Stimulated activated CD4-positive, alpha-beta T cell treated with anti-CD3 and anti-CD28 coated beads, TNF-alpha, amount 100 ng/mL, for 1 hour (primary cell): Measurements from ENCODE around the gene ZBTB7A.

ENCODE experiments used
- DNase-seq, 3 donors: peaks; one replicate each; pipeline ENCODE4 v3.0.0-alpha.2; 2020; ENCODE audit warnings: low read depth in 3 of 3, low spot score in 1 of 3

Gene ZBTB7A

DNA sequence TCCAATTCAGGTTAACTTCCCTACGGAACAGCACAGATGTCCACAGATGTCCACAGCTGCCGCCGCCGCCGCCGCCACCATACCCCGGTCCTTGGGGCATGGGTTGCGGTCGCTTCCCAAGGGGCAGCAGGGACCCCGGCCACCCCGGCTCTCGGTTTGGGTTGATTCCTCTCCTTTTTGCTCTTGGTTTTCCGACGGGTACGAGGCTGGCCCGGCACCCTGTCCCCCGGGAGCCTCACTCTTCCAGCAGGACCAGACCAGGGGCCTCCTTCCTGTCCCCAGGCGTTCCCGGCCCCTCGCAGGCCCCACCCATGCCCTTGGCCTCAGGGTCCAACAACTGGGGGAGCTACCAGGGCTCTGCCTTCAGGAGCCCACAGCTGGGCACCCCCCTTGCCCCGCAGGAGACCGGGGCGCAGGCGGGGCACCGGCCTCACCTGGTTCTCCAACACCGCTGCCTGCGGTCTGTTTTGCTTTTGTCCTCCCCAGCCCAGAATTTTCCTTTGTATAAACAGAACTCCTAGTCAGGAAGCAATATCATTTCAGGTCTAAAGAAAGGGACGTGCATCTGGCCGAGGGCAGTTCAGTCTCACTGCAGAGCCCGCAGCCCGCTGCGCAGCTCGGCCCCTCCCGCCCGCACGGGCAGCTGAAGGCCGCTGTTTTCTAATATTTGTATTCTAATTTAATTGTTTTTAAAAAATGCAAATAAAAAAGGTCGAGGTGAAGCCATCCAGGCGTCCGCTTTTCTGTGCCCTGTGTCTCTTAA lies 27.9 kb downstream of the ZBTB7A start:
- no peak for DNase-seq

DNA sequence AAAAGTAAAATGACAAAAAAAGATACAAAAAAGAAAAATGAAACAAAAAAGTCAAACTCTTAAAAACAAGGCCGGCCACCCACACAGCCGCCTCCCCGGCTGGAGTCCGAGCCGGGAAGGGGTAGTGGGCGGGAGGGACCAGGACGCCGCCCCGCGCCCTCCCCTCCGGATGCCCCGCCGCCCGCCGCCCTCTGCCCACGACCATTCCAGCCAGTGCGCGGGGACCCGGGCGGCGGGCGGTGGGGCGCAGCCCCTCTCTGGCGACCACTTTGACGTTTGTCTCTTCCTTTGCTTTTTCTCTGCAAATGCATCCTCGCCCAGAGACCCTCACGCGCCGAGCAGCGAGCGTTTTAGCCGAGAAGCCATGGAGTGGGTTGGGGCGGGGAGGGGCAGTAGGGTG lies 28.6 kb downstream of the ZBTB7A start:
- DNase-seq: no peak

DNA sequence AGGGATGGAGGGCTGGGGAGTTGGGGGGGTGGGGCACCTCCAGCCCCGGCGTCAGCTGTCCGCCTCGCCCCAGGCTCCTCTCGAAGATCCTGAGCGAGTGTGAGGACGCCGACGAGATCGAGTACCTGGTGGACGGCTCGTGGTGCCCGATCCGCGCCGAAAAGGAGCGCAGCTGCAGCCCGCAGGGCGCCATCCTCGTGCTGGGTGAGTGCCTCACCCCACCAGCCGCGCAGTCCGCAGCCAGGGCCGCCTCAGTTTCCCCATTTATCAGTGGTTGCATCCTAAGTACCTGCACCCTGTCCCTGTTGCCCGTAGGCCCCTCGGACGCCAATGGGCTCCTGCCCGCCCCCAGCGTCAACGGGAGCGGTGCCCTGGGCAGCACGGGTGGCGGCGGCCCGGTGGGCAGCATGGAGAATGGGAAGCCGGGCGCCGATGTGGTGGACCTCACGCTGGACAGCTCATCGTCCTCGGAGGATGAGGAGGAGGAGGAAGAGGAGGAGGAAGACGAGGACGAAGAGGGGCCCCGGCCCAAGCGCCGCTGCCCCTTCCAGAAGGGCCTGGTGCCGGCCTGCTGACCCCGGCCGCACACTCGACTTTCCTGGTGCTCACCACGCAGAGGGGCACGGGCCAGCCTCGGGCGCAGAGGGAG lies 29.3 kb downstream of the ZBTB7A start:
- no peak for DNase-seq

DNA sequence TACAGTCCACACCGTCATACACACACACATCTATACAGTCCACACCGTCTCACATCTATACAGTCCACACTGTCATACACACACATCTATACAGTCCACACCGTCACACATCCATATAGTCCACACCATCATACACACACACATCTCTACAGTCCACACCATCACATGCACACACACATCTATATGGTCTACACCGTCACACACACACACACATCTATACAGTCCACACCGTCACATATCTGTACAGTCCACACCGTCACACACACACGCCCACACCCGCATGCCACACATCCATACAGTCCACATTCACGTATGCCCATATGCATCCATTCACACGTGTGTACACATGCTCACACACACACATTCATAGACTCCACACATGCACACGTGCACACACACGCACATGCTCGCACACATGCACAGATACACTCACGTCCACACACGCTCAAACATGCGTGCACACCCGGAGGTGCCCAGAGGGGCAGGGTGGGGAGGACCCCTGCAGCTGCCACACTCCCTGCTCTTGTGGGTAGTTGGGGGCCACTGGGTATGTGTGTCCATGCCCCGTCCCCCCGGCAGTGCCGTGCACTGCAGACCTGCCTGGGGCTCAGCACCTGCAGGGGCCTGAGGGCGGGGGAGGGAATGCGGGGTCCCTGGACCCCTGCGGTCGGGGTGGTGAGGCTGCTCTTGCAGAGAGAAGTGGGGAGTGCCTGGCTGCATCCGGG lies 30.0 kb downstream of the ZBTB7A start:
- no peak for DNase-seq

DNA sequence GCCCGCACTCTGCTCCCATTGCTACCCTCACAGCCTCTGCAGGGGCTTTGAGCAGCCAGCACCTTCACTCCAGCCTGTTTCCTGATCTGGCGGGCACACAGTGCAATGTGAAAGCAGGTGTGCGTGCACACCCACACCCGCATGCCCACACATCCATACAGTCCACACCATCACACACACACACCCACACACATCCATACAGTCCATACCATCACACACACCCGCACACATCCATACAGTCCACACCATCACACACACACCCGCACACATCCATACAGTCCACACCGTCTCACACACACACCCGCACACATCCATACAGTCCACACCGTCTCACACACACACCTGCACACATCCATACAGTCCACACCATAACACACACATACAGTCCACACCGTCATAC lies 31.1 kb downstream of the ZBTB7A start:
- no peak for DNase-seq

DNA sequence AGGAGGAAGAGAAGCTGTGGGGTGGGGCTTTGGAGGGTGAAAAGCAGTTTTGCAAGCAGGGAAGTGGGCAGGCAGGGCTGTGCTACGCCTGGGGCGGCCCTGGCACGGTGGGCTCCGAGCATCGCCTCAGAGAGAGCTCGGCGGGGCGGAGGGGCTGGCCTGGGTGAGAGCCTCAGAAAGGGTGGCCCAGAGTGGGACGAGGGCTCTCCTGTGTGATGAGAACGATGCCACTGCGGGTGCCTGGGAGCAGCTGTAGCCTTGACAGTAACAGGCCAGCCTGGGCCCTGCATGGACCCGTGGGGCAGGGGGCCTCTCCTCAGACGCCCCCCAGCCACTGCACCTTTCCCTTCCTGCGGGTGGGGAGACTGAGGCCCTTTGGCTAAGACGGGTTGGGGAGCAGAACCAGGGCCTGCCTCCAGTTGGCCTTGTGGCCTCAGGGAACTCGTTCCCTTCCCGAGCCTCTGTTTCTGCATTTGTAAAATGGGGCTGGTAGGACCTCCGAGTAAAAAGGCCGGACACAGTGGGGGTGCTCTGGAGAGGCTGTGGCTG lies 31.6 kb downstream of the ZBTB7A start:
- DNase-seq: no peak

DNA sequence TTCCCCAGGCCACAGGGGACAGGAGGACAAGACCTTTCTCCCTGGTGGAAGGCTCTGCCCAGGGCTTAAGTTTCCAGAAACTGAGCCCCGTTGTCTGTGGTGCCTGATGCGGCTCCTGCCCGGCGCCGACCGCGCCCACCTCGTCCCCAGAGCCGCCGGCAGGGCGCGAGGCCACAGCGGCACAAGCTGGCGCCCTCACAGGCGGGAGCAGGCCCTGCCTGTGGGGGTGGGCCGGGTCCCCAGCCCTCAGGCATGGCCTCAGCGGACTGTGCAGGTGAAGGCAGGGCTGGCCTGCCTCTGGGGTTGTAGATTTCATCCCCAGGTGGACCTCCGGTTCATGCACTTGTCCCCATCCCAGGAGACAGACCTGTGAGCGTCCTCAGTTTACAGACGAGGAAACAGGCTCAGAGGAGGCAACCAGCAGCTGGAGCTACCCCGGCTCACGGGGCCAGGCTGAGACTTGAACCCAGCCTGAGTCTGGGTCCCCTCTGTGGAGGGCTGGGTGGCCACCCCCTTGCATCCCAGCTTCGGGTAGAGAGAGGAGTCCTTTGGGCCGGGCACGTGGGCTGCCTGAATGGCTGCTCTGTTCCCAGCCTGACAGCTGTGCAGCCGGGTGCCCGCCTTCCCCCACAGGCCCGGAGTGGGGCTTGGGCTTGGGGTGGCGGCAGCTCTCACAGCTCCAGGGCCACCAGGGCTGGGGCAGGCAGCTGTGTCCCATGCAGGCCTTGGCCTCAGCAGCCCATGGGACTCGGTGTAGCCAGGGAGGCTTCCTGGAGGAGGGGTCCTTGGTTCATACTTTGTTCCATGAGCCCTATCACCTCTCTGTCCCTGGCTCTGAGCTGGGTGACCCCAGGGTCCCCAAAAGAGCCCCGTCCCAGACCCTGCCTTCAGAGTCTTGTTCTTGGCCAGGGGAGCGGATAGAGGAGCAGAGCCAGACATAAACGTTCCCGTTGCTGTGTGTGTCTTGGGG lies 32.4 kb downstream of the ZBTB7A start:
- no peak for DNase-seq

DNA sequence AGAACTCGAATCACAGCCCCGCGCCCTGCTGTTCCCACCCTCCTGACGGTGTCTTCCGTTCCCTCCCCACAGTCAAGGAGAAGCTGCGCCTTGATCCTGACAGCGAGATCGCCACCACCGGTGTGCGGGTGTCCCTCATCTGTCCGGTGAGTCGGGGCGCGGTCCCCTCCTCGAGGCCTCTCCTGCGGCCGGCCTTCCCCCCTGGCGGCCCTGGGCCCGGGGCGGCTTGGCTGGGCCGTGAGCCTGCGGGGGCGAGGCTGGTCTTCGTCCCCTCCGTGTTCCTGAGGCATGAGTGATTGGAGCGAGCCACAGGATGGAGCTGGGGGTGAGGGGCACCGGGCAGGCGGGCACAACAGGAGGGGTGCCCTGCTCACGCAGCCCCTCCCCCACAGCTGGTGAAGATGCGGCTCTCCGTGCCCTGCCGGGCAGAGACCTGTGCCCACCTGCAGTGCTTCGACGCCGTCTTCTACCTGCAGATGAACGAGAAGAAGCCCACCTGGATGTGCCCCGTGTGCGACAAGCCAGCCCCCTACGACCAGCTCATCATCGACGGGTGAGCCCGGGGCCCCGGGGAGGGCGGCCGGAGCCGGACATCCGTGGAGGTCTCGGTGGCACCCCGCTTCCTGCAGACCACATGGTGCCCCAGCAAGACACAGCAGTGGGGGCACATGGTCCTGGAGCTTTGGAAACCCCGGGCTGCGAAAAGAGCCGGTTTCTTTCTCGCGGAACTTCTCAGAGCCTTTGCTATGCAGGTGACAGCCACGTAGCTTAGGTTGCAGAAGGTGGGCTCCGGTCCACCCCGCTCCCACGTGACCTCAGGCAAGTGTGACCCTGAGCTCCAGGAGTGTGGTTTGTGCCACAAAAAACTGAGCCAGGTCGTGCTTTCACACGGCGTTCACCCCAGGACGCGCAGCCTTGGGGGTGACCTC lies 33.4 kb downstream of the ZBTB7A start:
- no peak for DNase-seq

DNA sequence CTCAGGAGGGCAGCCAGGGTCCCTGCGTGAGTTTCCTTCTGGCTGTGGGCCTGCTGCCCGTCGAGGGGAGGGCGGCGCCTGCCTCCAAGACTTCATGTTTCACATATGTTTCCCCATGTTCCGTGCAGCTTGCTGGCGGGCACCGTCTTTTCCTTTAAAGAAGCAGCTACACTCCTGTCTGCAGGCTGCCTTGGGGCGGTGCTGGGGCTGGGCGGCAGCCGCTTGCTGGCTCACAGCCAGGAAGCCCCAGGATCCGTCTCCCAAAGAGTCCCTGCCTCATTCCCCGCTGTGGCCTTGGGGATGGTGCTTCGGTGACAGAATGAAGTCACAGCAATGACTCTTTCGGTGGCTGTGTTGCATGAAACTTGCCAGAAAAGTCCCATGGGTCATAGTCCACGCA lies 34.3 kb downstream of the ZBTB7A start:
- no peak for DNase-seq

DNA sequence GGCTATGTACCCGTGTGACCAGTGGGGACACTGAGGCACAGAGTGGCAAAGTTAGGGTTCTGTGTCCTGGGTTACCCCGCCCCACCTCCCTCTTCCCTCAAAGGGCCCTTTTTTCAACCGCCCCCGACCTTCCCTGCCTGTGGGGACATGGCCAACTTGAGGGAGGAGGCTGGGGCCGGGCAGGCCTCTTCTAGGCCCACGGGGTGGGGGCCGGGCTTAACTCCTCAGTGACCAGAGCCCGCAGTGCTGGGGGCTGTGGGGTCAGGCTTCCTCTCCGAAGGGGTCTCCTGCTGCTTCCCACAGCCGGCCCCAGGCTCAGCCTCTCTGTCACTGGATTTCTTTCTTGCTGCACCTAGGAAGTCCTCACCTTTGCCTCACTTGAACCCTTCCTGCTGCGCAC lies 35.3 kb downstream of the ZBTB7A start:
- no peak for DNase-seq

DNA sequence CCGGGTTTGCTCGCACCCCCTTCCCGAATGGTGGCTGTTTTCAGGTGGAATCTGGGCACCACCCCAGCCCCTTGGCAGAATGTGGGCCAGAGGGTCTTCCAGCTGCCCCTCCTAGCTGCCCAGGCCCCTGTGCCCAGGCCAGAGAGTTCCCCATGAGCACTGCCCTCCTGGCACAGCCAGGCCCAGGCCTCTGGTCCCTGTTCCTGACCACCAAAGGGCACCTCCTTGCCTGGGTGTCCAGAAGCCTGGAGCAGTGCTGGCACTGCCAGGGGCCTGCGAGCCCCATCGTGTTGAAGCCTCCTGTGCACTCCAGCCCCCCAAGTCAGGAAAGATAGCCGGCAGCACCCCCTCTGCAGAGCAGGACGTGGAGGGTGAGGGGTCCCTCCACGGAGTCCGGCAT lies 35.7 kb downstream of the ZBTB7A start:
- DNase-seq: no peak

DNA sequence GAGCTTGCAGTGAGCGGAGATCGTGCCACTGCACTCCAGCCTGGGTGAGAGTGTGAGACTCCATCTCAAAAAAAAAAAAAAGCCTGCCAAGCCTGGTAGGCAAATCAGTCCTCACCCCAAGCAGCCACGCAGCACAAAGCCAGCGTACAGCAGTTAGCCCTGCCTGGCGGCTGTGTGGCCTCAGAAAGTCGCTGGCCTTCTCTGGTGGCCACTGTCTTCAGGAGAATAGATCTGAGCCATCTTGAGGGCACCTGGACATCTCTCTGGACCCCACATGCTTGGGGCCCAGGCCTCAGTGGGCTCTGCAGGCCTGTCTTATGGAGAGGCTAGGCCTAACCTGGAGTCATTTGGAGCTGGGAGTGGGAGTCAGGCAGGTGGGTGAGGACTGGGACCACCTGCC lies 36.1 kb downstream of the ZBTB7A start:
- no peak for DNase-seq

DNA sequence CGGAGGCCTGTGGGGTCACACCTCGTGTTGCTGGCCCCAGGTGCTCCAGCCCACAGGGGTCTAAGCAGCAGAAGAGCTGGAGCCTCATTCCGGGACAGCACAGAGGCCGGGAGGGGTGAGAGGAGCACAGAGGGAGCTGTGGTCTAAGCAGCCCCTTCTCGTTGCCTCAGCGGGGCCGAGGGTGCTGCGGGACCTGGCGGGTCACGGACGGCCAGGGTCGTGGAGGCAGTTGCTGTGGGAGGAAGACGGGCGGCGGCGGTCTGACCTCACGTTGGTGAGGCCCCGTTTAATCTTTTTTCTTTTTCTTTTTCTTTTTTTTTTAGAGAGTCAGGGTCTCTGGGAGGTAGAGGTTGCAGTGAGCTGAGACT lies 37.5 kb downstream of the ZBTB7A start:
- DNase-seq: no peak

DNA sequence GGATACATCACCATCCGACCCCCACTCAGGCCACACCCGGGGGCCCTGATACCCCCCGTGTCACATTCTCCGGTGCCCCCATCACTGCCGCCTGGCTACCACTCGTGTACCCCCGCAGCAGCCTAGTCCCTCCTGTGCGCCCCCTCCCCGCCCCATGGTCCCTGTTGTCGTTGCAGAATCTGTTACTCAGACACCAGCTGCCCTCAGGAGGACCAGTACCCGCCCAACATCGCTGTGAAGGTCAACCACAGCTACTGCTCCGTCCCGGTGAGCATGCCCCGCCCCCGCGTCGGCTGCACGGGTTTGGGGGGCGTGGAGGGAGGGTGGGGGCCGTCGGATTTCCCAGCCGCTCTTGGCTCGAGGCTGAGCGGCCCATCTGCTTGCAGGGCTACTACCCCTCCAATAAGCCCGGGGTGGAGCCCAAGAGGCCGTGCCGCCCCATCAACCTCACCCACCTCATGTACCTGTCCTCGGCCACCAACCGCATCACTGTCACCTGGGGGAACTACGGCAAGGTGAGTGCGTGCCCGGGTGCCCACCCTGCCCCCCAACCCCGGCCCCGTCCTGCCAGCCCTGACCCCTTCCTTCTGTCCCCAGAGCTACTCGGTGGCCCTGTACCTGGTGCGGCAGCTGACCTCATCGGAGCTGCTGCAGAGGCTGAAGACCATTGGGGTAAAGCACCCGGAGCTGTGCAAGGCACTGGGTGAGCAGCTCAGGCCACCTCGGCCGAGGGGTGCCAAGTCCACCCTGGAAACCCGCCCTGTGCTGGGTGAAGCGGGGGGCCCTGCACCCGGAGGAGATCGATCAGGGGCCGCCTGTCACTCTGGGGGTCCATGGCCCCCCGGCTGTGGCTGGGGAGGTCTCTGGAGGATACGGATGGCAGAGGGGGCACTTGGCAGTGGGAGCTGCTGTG lies 38.1 kb downstream of the ZBTB7A start:
- no peak for DNase-seq

DNA sequence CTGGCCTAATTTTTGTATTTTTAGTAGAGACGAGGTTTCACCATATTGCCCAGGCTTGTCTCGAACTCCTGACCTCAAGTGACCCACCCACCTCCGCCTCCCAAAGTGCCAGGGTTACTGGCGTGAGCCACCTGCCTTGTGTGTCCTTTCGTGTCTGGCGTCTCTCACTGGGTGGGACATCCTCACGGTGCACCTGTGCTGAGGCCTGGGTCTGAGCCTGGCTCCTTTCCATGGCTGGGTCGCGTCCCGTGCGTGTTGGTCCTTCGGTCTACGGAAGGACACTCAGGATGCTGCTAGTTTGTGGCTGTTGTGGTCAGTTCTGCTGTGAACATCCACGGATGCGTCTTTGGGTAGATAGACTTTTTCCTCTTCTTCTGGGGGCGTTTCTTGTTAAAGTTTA lies 39.6 kb downstream of the ZBTB7A start:
- DNase-seq: no peak

DNA sequence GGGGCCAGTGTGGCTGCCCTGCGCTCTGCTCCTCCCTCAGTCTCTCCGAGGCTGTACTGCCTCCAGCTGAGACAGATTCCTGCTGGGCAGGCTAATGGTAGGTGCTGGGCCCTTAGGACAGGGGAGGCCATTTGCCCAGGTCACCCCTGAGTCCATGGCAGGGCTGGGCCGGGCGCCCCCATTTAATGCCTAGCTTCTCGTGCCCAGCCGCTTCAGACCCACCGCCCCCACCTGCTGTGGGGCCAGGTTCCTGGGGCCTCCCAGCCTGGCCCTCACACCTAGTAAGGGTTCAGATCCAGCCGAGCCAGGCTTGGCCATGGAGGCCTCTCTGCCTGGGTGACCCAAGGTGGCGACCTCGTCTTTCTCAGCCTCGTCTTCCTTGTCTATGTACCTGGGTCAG lies 41.4 kb downstream of the ZBTB7A start:
- DNase-seq: no peak

DNA sequence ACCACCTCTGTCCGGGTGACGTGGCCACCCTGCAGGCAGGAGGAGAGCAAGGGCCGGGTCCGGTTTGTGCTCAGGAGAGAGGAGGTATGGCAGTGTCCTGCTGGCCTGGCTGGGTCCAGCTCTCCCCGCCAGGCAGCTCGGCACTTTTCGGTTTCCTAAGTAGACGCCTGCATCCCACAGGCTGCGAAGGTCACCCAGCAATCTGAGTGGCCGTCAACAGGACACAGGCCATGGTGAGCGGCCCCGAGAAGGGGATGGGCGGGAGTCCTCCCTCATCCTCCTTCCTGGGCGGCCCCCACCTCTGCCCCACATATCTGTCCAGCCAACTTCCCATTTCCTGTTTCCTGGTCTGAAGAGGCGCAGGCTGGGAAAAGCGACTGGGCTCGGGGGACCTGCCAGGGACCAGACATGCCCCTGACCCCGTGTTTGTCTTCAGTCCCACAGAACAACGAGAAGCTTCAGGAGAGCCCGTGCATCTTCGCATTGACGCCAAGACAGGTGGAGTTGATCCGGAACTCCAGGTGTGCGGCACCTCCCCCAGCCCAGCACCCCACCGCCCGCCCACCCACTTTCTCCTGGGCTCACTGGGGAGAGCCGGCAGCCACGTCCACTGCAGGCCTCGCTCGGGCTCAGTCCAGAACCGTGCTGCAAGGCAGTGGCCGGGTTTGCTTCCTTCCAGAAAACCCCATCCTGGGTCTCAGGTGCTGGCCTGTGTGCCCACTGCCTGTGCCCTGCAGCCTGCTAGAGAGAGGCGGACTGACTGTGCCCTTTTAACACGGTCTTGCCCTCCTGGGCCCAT lies 42.9 kb downstream of the ZBTB7A start:
- no peak for DNase-seq

DNA sequence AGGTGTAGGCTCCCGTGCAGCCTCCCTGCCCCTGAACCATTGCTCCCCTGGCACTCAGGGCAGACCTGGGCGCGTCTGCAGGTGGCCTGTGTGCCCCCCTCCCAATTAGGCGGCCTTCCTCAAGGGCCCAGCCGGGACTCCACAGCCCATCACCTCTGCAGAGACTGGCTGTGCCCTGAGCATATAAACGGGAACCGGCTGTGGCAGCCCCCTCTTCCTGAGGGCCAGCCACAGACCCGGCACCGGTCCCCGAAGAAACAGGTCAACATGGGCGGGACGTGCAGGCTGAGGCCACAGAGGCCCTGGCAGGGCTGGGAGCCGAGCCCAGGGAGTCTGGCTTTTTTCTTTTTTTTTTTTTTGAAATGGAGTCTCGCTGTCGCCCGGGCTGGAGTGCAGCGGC lies 47.1 kb downstream of the ZBTB7A start:
- no peak for DNase-seq
